HEK293 (cell line): Measurements from ENCODE around the gene KCNJ14.
A peak's percentile ranks its signal among the peaks of the same experiment; 100 is the strongest.

Experiments
- CTCF ChIA-PET: fragments of 350-600 bp; formaldehyde crosslinking; extraction: SDS; loops from one replicate; lab custom pipeline; 2021; ENCODE audit warnings: antibody characterized with exemption; lab: Yijun Ruan, JAX
- POLR2A ChIA-PET: fragments of 300-600 bp; formaldehyde crosslinking; extraction: SDS; loops from one replicate; lab custom pipeline; 2020; ENCODE audit warnings: antibody characterized with exemption, inconsistent platforms; lab: Yijun Ruan, JAX
- H3K27ac ChIP-seq: fragments of 200-500 bp; sonication (Bioruptor generic); 2 replicates; pipeline ENCODE4 v1.5.1; 2014; ENCODE audit warnings: low read depth, low read length, control low read depth, inconsistent platforms; ENCODE audit errors: extremely low read depth
- H3K36me3 ChIP-seq, 2 experiments: fragments of 200-500 bp in 1 of 2; sonication (Bioruptor generic) in 1 of 2; 1 replicate in 1 of 2; 2 replicates in 1 of 2; pipeline ENCODE4 v1.5.1; 2014 to 2017; ENCODE audit warnings: inconsistent platforms in 2 of 2, low read length in 2 of 2; ENCODE audit not compliant: control insufficient read depth in 2 of 2, insufficient read depth in 1 of 2
- H3K4me1 ChIP-seq: fragments of 200-500 bp; sonication (Bioruptor generic); 2 replicates; pipeline ENCODE4 v1.5.1; 2014; ENCODE audit warnings: mild to moderate bottlenecking, low read length, inconsistent platforms; ENCODE audit not compliant: control insufficient read depth, insufficient read depth
- H3K4me3 ChIP-seq: 2 replicates; pipeline ENCODE4 v1.5.1; 2011; ENCODE audit warnings: low read depth, mild to moderate bottlenecking, control low read depth, low read length, moderate library complexity
- H3K9me3 ChIP-seq: fragments of 200-500 bp; sonication (Bioruptor generic); 2 replicates; pipeline ENCODE4 v1.5.1; 2014; ENCODE audit warnings: low read depth, low read length, inconsistent platforms; ENCODE audit not compliant: control insufficient read depth, insufficient read depth
- RBAK ChIP-seq: fragments of 450-650 bp; formaldehyde crosslinking; IDR thresholded peaks from 2 replicates; pipeline ENCODE4 v1.5.1; 2016; ENCODE audit warnings: missing biosample characterization, missing genetic modification characterization
- SETDB1 ChIP-seq: IDR thresholded peaks from one replicate; pipeline ENCODE4 v1.6.1; 2017; ENCODE audit warnings: mild to moderate bottlenecking, low read length, moderate library complexity, mixed read lengths; ENCODE audit not compliant: insufficient read length
- SP2 ChIP-seq: fragments of 450-650 bp; formaldehyde crosslinking; IDR thresholded peaks from 2 replicates; pipeline ENCODE4 v1.5.1; 2016; ENCODE audit warnings: missing biosample characterization, missing genetic modification characterization
- ZBTB7A ChIP-seq: fragments of 450-650 bp; formaldehyde crosslinking; IDR thresholded peaks from 2 replicates; pipeline ENCODE4 v1.5.1; 2016; ENCODE audit warnings: low read depth, missing biosample characterization, missing genetic modification characterization
- ZFP41 ChIP-seq: fragments of 450-650 bp; formaldehyde crosslinking; IDR thresholded peaks from 2 replicates; pipeline ENCODE4 v1.5.1; 2016; ENCODE audit warnings: missing biosample characterization, missing genetic modification characterization, borderline replicate concordance
- ZNF121 ChIP-seq: fragments of 450-650 bp; formaldehyde crosslinking; IDR thresholded peaks from 2 replicates; pipeline ENCODE4 v1.5.1; 2016; ENCODE audit warnings: missing biosample characterization, missing genetic modification characterization
- ZNF140 ChIP-seq: fragments of 450-650 bp; formaldehyde crosslinking; IDR thresholded peaks from 2 replicates; pipeline ENCODE4 v1.5.1; 2016; ENCODE audit warnings: missing biosample characterization, missing genetic modification characterization
- ZNF248 ChIP-seq: fragments of 450-650 bp; formaldehyde crosslinking; IDR thresholded peaks from 2 replicates; pipeline ENCODE4 v1.5.1; 2017; ENCODE audit warnings: missing biosample characterization, missing genetic modification characterization
- ZNF350 ChIP-seq: fragments of 450-650 bp; formaldehyde crosslinking; IDR thresholded peaks from 2 replicates; pipeline ENCODE4 v1.5.0; 2017; ENCODE audit warnings: missing biosample characterization, mild to moderate bottlenecking, missing genetic modification characterization
- ZNF391 ChIP-seq: fragments of 450-650 bp; formaldehyde crosslinking; IDR thresholded peaks from 2 replicates; pipeline ENCODE4 v1.5.1; 2016; ENCODE audit warnings: low read depth, missing biosample characterization, missing genetic modification characterization, borderline replicate concordance
- ZNF394 ChIP-seq: fragments of 450-650 bp; formaldehyde crosslinking; IDR thresholded peaks from 2 replicates; pipeline ENCODE4 v1.5.1; 2016; ENCODE audit warnings: missing biosample characterization, missing genetic modification characterization, mild to moderate bottlenecking, moderate library complexity, borderline replicate concordance
- ZNF404 ChIP-seq: fragments of 450-650 bp; formaldehyde crosslinking; IDR thresholded peaks from 2 replicates; pipeline ENCODE4 v1.5.1; 2017; ENCODE audit warnings: missing biosample characterization, missing genetic modification characterization
- ZNF561 ChIP-seq: fragments of 450-650 bp; IDR thresholded peaks from 2 replicates; pipeline ENCODE4 v1.5.1; 2018; ENCODE audit warnings: missing biosample characterization, missing genetic modification characterization, borderline replicate concordance
- TF ChIP-seq, protein P1 (sequence below): fragments of 450-650 bp; formaldehyde crosslinking; IDR thresholded peaks from 2 replicates; pipeline ENCODE4 v1.5.1; 2016; ENCODE audit warnings: missing biosample characterization, missing genetic modification characterization, borderline replicate concordance
- TF ChIP-seq, protein P2 (sequence below): fragments of 450-650 bp; formaldehyde crosslinking; IDR thresholded peaks from 2 replicates; pipeline ENCODE4 v1.5.1; 2016; ENCODE audit warnings: missing biosample characterization, missing genetic modification characterization
- TF ChIP-seq, protein P3 (sequence below): fragments of 450-650 bp; formaldehyde crosslinking; IDR thresholded peaks from 2 replicates; pipeline ENCODE4; 2016; ENCODE audit warnings: missing biosample characterization, missing genetic modification characterization
- TF ChIP-seq, protein P4 (sequence below): fragments of 450-650 bp; formaldehyde crosslinking; IDR thresholded peaks from 2 replicates; pipeline ENCODE4 v1.5.1; 2016; ENCODE audit warnings: missing biosample characterization, missing genetic modification characterization
- TF ChIP-seq, protein P5 (sequence below): fragments of 450-650 bp; formaldehyde crosslinking; IDR thresholded peaks from 2 replicates; pipeline ENCODE4 v1.5.1; 2016; ENCODE audit warnings: missing biosample characterization, missing genetic modification characterization, borderline replicate concordance

Gene KCNJ14

DNA sequence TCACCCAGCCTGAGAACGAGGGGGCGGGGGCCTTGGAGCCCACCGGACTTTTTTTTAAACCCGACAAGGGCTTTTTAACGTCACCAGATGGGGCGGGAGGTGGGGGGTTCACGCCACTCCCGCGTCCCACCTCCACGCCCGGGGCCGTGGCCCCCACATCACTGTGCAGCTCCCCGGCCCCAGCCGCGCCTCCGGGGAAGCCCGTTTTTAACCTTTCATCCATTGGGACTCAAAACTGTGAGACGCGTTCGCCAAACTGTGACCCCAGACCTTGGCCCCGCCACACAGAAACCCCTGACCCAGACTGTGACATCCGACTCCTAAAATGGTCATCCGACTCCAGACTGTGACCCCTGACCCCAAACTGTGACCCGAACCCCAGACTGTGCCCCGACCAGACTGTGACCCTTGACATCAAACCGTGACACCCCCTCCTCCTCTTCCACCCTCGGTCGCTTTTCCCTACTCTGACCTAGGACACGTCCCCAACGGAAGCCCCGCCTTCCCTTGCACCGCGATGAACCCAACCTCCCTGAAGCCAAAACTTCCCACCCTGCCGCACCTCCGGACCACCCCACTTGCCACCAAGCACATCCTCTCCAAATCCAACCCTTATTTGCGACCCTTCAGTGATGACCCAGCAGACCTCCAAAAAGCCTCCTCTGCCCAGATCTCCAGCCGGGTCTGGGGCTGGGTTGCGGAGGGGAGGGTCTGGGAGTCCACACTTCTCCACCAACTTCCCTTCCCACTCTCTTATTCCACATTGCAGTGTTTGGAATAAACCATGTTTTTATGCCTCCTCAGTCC is 11.0 kb upstream of the KCNJ14 start:
- ChIA-PET POLR2A (interaction anchor here (1.5 kb wide), 1 partner anchor 81 kb away, joined by 14 read pairs; the partner anchor contains the start of genes SYNGR4 and TMEM143), CTCF (interaction anchor here (0.5 to 1.1 kb wide), 5 partner anchors 22 to 190 kb away, joined by 3 to 5 read pairs (median 3); no protein-coding TSS in a partner anchor)
- Histone ChIP-seq H3K27ac (peak overlapping the region; percentile 65), H3K4me1 (peaks cover 8% of the 10 kb centered on the region), H3K9me3 (no peaks in the 10 kb centered on the region), H3K36me3 (peaks cover 25 to 27% of the 10 kb centered on the region in 2 experiments), H3K4me3 (no peak overlapping the region; the same call in 1 of the 2 replicates)
- TF ChIP-seq SETDB1 (no peak), ZBTB7A (tag by site-specific recombination) (no peak), ZNF121 (no peak), ZFP41 (tag by site-specific recombination) (no peak), ZNF561 (tag by site-specific recombination) (no peak), ZNF350 (tag by site-specific recombination) (no peak), ZNF404 (tag by site-specific recombination) (no peak), ZNF394 (tag by site-specific recombination) (no peak), ZNF391 (tag by site-specific recombination) (peak; percentile 23; the same call in 1 of the 2 replicates), SP2 (tag by site-specific recombination) (peak; percentile 42; the same call in 1 of the 2 replicates), ZNF140 (tag by site-specific recombination) (no peak), RBAK (tag by site-specific recombination) (no peak), ZNF248 (tag by site-specific recombination) (no peak)
- TF ChIP-seq, protein P1, sequence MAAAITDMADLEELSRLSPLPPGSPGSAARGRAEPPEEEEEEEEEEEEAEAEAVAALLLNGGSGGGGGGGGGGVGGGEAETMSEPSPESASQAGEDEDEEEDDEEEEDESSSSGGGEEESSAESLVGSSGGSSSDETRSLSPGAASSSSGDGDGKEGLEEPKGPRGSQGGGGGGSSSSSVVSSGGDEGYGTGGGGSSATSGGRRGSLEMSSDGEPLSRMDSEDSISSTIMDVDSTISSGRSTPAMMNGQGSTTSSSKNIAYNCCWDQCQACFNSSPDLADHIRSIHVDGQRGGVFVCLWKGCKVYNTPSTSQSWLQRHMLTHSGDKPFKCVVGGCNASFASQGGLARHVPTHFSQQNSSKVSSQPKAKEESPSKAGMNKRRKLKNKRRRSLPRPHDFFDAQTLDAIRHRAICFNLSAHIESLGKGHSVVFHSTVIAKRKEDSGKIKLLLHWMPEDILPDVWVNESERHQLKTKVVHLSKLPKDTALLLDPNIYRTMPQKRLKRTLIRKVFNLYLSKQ (tag by site-specific recombination), result no peak
- TF ChIP-seq, protein P2, sequence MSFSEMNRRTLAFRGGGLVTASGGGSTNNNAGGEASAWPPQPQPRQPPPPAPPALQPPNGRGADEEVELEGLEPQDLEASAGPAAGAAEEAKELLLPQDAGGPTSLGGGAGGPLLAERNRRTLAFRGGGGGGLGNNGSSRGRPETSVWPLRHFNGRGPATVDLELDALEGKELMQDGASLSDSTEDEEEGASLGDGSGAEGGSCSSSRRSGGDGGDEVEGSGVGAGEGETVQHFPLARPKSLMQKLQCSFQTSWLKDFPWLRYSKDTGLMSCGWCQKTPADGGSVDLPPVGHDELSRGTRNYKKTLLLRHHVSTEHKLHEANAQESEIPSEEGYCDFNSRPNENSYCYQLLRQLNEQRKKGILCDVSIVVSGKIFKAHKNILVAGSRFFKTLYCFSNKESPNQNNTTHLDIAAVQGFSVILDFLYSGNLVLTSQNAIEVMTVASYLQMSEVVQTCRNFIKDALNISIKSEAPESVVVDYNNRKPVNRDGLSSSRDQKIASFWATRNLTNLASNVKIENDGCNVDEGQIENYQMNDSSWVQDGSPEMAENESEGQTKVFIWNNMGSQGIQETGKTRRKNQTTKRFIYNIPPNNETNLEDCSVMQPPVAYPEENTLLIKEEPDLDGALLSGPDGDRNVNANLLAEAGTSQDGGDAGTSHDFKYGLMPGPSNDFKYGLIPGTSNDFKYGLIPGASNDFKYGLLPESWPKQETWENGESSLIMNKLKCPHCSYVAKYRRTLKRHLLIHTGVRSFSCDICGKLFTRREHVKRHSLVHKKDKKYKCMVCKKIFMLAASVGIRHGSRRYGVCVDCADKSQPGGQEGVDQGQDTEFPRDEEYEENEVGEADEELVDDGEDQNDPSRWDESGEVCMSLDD (tag by site-specific recombination), result peak; percentile 71; the same call in 1 of the 2 replicates
- TF ChIP-seq, protein P3, sequence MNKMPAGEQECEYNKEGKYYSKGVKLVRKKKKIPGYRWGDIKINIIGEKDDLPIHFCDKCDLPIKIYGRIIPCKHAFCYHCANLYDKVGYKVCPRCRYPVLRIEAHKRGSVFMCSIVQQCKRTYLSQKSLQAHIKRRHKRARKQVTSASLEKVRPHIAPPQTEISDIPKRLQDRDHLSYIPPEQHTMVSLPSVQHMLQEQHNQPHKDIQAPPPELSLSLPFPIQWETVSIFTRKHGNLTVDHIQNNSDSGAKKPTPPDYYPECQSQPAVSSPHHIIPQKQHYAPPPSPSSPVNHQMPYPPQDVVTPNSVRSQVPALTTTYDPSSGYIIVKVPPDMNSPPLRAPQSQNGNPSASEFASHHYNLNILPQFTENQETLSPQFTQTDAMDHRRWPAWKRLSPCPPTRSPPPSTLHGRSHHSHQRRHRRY (tag by site-specific recombination), result no peak
- TF ChIP-seq, protein P4, sequence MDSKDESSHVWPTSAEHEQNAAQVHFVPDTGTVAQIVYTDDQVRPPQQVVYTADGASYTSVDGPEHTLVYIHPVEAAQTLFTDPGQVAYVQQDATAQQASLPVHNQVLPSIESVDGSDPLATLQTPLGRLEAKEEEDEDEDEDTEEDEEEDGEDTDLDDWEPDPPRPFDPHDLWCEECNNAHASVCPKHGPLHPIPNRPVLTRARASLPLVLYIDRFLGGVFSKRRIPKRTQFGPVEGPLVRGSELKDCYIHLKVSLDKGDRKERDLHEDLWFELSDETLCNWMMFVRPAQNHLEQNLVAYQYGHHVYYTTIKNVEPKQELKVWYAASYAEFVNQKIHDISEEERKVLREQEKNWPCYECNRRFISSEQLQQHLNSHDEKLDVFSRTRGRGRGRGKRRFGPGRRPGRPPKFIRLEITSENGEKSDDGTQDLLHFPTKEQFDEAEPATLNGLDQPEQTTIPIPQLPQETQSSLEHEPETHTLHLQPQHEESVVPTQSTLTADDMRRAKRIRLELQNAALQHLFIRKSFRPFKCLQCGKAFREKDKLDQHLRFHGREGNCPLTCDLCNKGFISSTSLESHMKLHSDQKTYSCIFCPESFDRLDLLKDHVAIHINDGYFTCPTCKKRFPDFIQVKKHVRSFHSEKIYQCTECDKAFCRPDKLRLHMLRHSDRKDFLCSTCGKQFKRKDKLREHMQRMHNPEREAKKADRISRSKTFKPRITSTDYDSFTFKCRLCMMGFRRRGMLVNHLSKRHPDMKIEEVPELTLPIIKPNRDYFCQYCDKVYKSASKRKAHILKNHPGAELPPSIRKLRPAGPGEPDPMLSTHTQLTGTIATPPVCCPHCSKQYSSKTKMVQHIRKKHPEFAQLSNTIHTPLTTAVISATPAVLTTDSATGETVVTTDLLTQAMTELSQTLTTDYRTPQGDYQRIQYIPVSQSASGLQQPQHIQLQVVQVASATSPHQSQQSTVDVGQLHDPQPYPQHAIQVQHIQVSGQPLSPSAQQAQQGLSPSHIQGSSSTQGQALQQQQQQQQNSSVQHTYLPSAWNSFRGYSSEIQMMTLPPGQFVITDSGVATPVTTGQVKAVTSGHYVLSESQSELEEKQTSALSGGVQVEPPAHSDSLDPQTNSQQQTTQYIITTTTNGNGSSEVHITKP (tag by site-specific recombination), result peak; percentile 71
- TF ChIP-seq, protein P5, sequence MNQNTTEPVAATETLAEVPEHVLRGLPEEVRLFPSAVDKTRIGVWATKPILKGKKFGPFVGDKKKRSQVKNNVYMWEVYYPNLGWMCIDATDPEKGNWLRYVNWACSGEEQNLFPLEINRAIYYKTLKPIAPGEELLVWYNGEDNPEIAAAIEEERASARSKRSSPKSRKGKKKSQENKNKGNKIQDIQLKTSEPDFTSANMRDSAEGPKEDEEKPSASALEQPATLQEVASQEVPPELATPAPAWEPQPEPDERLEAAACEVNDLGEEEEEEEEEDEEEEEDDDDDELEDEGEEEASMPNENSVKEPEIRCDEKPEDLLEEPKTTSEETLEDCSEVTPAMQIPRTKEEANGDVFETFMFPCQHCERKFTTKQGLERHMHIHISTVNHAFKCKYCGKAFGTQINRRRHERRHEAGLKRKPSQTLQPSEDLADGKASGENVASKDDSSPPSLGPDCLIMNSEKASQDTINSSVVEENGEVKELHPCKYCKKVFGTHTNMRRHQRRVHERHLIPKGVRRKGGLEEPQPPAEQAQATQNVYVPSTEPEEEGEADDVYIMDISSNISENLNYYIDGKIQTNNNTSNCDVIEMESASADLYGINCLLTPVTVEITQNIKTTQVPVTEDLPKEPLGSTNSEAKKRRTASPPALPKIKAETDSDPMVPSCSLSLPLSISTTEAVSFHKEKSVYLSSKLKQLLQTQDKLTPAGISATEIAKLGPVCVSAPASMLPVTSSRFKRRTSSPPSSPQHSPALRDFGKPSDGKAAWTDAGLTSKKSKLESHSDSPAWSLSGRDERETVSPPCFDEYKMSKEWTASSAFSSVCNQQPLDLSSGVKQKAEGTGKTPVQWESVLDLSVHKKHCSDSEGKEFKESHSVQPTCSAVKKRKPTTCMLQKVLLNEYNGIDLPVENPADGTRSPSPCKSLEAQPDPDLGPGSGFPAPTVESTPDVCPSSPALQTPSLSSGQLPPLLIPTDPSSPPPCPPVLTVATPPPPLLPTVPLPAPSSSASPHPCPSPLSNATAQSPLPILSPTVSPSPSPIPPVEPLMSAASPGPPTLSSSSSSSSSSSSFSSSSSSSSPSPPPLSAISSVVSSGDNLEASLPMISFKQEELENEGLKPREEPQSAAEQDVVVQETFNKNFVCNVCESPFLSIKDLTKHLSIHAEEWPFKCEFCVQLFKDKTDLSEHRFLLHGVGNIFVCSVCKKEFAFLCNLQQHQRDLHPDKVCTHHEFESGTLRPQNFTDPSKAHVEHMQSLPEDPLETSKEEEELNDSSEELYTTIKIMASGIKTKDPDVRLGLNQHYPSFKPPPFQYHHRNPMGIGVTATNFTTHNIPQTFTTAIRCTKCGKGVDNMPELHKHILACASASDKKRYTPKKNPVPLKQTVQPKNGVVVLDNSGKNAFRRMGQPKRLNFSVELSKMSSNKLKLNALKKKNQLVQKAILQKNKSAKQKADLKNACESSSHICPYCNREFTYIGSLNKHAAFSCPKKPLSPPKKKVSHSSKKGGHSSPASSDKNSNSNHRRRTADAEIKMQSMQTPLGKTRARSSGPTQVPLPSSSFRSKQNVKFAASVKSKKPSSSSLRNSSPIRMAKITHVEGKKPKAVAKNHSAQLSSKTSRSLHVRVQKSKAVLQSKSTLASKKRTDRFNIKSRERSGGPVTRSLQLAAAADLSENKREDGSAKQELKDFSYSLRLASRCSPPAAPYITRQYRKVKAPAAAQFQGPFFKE (tag by site-specific recombination), result no peak
